GM12878 (cell line): ENCODE measurements around the gene IKZF1. TPM values are rescaled to one million over a fixed set of nuclear protein-coding genes. Genes with fewer than 3 reads are reported as not detected.

Experiments used
- BMI1 ChIP-seq: fragments of 450-650 bp; IDR thresholded peaks from 2 replicates; pipeline ENCODE4 v1.6.1; 2016; ENCODE audit warnings: mild to moderate bottlenecking, moderate library complexity, borderline replicate concordance
- CBFB ChIP-seq: IDR thresholded peaks from 2 replicates; pipeline ENCODE4 v1.6.1; 2016; ENCODE audit warnings: antibody characterized with exemption, low read depth
- CREM ChIP-seq: IDR thresholded peaks from 2 replicates; pipeline ENCODE4 v1.6.1; 2014; ENCODE audit warnings: antibody characterized with exemption, low read depth
- EED ChIP-seq: sonication (generic); IDR thresholded peaks from 2 replicates; pipeline ENCODE4 v1.6.1; 2016; ENCODE audit warnings: antibody characterized with exemption, low read depth
- FOXM1 ChIP-seq: IDR thresholded peaks from 2 replicates; pipeline ENCODE4 v1.6.1; 2012; ENCODE audit warnings: low read depth, mild to moderate bottlenecking, inconsistent platforms, low read length, moderate library complexity
- KDM1A ChIP-seq: fragments of 200-600 bp; sonication (generic); IDR thresholded peaks from 2 replicates; pipeline ENCODE4 v1.6.1; 2016; ENCODE audit warnings: borderline replicate concordance
- NFIC ChIP-seq: IDR thresholded peaks from 2 replicates; pipeline ENCODE4 v1.6.1; 2012; ENCODE audit warnings: low read depth, mild to moderate bottlenecking, inconsistent platforms, low read length, moderate library complexity
- RB1 ChIP-seq: fragments of 450-650 bp; formaldehyde crosslinking; IDR thresholded peaks from 2 replicates; pipeline ENCODE4 v1.6.1; 2017; ENCODE audit warnings: mild to moderate bottlenecking, borderline replicate concordance
- RCOR1 ChIP-seq: conservative IDR thresholded peaks from 2 replicates; pipeline ENCODE4 v1.6.1; 2012; ENCODE audit warnings: low read depth, low read length, improper control_type of control experiment
- RUNX3 ChIP-seq: IDR thresholded peaks from 2 replicates; pipeline ENCODE4 v1.6.1; 2012; ENCODE audit warnings: low read length, inconsistent platforms
- STAT1 ChIP-seq: fragments of 450-650 bp; conservative IDR thresholded peaks from 2 replicates; pipeline ENCODE4 v1.6.1; 2014; ENCODE audit warnings: antibody characterized with exemption, mild to moderate bottlenecking
- TCF3 ChIP-seq: IDR thresholded peaks from 2 replicates; pipeline ENCODE4 v1.6.1; 2012; ENCODE audit warnings: low read depth, mild to moderate bottlenecking, low read length, borderline replicate concordance; ENCODE audit not compliant: insufficient read depth
- TCF7 ChIP-seq: IDR thresholded peaks from 2 replicates; pipeline ENCODE4 v1.6.1; 2014; ENCODE audit warnings: antibody characterized with exemption, borderline replicate concordance
- ZBTB33 ChIP-seq: fragments of 450-650 bp; IDR thresholded peaks from 2 replicates; pipeline ENCODE4 v1.6.1; 2017; ENCODE audit warnings: mild to moderate bottlenecking
- ZNF207 ChIP-seq: fragments of 450-650 bp; IDR thresholded peaks from 2 replicates; pipeline ENCODE4 v1.6.1; 2014; ENCODE audit warnings: antibody characterized with exemption, mild to moderate bottlenecking, borderline replicate concordance
- ZNF217 ChIP-seq: fragments of 450-650 bp; IDR thresholded peaks from 2 replicates; pipeline ENCODE4 v1.6.1; 2017; ENCODE audit warnings: antibody characterized with exemption, mild to moderate bottlenecking
- ZNF384 ChIP-seq: IDR thresholded peaks from 2 replicates; pipeline ENCODE4 v1.6.1; 2012; ENCODE audit warnings: low read depth, mild to moderate bottlenecking, low read length, improper control_type of control experiment, borderline replicate concordance
- polyA plus RNA-seq, 11 experiments: library from polyadenylated mRNA; depleted of rRNA in 4 of 11; unstranded in 6 of 11; stranded (reverse) in 5 of 11; fragments of >200 nt; fragmentation: Nextera tagmentation in 4 of 11; fragmentation: Illumina TruSeq in 1 of 11; extraction: Ambion mirVana in 4 of 11; extraction: Trizol in 1 of 11; gene quantifications; 1 replicate in 1 of 11; 2 replicates in 10 of 11; pipeline versions ENCODE4 v1.2.1 to v1.2.3, GENCODE V29; 2011 to 2016; ENCODE audit warnings: inconsistent platforms in 2 of 11, missing spikeins in 2 of 11, low read depth in 1 of 11
- total RNA-seq, 4 experiments: library from RNA; depleted of rRNA in 3 of 4; stranded (reverse); fragments of >200 nt in 3 of 4; fragmentation: Illumina TruSeq in 1 of 4; extraction: Trizol in 1 of 4; gene quantifications; 2 replicates each; pipeline versions ENCODE4 v1.2.1 to v1.2.3, GENCODE V29; 2013 to 2021
- TF ChIP-seq, protein P1 (sequence below): fragments of 450-650 bp; IDR thresholded peaks from 2 replicates; pipeline ENCODE4 v1.6.1; 2017; ENCODE audit warnings: low read depth, mild to moderate bottlenecking, moderate library complexity
- TF ChIP-seq, protein P2 (sequence below): IDR thresholded peaks from 2 replicates; pipeline ENCODE4 v1.6.1; 2012; ENCODE audit warnings: mild to moderate bottlenecking, low read depth, low read length
- TF ChIP-seq, protein P3 (sequence below): fragments of 150-350 bp; IDR thresholded peaks from 2 replicates; pipeline ENCODE4 v1.6.1; 2014; ENCODE audit warnings: mild to moderate bottlenecking, low read depth, low read length

Gene IKZF1
- total and polyA plus RNA-seq, 10 of the 15 experiments (the other 5 are each of a cell fraction or from before 2014, with no cell fraction given) = 27.2 to 125 (median 71.6) TPM

- TF ChIP-seq, protein P1, sequence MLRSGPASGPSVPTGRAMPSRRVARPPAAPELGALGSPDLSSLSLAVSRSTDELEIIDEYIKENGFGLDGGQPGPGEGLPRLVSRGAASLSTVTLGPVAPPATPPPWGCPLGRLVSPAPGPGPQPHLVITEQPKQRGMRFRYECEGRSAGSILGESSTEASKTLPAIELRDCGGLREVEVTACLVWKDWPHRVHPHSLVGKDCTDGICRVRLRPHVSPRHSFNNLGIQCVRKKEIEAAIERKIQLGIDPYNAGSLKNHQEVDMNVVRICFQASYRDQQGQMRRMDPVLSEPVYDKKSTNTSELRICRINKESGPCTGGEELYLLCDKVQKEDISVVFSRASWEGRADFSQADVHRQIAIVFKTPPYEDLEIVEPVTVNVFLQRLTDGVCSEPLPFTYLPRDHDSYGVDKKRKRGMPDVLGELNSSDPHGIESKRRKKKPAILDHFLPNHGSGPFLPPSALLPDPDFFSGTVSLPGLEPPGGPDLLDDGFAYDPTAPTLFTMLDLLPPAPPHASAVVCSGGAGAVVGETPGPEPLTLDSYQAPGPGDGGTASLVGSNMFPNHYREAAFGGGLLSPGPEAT = peak; percentile 71
- TF ChIP-seq STAT1 (no peak), ZNF217 (no peak), RCOR1 (no peak), NFIC (peak; percentile 92), CREM (no peak), KDM1A (no peak), RB1 (no peak), RUNX3 (peak; percentile 91), BMI1 (no peak), TCF3 (no peak), ZNF207 (no peak), EED (peak; percentile 97), FOXM1 (peak; percentile 81; the same call in 1 of the 2 replicates), CBFB (peak; percentile 61; the same call in 1 of the 2 replicates), ZBTB33 (no peak), ZNF384 (no peak), TCF7 (peak; percentile 53; the same call in 1 of the 2 replicates)
- TF ChIP-seq, protein P2, sequence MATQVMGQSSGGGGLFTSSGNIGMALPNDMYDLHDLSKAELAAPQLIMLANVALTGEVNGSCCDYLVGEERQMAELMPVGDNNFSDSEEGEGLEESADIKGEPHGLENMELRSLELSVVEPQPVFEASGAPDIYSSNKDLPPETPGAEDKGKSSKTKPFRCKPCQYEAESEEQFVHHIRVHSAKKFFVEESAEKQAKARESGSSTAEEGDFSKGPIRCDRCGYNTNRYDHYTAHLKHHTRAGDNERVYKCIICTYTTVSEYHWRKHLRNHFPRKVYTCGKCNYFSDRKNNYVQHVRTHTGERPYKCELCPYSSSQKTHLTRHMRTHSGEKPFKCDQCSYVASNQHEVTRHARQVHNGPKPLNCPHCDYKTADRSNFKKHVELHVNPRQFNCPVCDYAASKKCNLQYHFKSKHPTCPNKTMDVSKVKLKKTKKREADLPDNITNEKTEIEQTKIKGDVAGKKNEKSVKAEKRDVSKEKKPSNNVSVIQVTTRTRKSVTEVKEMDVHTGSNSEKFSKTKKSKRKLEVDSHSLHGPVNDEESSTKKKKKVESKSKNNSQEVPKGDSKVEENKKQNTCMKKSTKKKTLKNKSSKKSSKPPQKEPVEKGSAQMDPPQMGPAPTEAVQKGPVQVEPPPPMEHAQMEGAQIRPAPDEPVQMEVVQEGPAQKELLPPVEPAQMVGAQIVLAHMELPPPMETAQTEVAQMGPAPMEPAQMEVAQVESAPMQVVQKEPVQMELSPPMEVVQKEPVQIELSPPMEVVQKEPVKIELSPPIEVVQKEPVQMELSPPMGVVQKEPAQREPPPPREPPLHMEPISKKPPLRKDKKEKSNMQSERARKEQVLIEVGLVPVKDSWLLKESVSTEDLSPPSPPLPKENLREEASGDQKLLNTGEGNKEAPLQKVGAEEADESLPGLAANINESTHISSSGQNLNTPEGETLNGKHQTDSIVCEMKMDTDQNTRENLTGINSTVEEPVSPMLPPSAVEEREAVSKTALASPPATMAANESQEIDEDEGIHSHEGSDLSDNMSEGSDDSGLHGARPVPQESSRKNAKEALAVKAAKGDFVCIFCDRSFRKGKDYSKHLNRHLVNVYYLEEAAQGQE = no peak
- TF ChIP-seq, protein P3, sequence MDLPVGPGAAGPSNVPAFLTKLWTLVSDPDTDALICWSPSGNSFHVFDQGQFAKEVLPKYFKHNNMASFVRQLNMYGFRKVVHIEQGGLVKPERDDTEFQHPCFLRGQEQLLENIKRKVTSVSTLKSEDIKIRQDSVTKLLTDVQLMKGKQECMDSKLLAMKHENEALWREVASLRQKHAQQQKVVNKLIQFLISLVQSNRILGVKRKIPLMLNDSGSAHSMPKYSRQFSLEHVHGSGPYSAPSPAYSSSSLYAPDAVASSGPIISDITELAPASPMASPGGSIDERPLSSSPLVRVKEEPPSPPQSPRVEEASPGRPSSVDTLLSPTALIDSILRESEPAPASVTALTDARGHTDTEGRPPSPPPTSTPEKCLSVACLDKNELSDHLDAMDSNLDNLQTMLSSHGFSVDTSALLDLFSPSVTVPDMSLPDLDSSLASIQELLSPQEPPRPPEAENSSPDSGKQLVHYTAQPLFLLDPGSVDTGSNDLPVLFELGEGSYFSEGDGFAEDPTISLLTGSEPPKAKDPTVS = no peak
These were observed 39.6 kb upstream of the IKZF1 start (continued) for GRCh38 chr7:50264908-50265307.
